Ishikawa (cell line): ENCODE data around the gene SPAG8.

Experiments
- CEBPB ChIP-seq: IDR thresholded peaks from 2 replicates; pipeline ENCODE4 v1.6.1; 2012
- CREB1 ChIP-seq: IDR thresholded peaks from 2 replicates; pipeline ENCODE4 v1.6.1; 2012; ENCODE audit warnings: low read depth
- EGR1 ChIP-seq: IDR thresholded peaks from 2 replicates; pipeline ENCODE4 v1.6.1; 2012
- EP300 ChIP-seq: IDR thresholded peaks from 2 replicates; pipeline ENCODE4 v1.6.1; 2012; ENCODE audit warnings: borderline replicate concordance
- FOXM1 ChIP-seq: IDR thresholded peaks from 2 replicates; pipeline ENCODE4 v1.6.1; 2012; ENCODE audit warnings: low read depth, borderline replicate concordance
- NFIC ChIP-seq: IDR thresholded peaks from 2 replicates; pipeline ENCODE4 v1.6.1; 2012
- RAD21 ChIP-seq: IDR thresholded peaks from 2 replicates; pipeline ENCODE4 v1.6.1; 2012; ENCODE audit warnings: low read depth
- TF ChIP-seq, protein P1 (sequence below): IDR thresholded peaks from 2 replicates; pipeline ENCODE4 v1.6.1; 2012
- TF ChIP-seq, protein P2 (sequence below): IDR thresholded peaks from 2 replicates; pipeline ENCODE4 v1.6.1; 2012

DNA sequence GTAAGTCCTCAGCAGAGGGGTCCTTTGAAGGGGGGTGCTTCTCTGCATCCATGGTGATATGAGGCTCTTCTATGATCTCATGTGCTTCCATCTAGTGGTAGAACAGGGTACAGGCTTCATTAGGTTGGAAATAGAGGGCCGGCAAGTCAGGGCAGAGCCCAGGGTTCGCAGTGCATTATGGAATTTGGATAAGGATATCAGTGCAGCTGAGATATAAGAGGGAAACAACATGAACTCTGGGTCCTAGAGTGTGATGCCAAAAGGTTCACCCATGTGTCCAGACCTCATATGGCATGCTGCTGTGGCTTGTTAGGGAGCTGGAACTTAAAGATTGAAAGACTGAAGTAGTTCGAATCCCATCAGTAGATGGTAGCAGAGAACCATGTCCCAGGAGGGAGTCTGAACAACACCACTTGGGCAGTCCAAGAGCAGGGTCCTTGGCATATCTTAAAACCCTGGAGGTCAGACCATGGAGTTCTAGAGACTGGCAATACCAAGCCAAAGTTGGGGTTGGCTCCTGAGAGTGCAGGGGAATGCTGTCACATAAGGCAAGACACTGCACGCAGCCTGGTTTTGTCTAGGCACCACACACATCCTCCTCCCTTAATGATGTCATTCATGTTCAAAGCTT, 14.1 kb upstream of the SPAG8 start:
- TF ChIP-seq CEBPB (no peak), EP300 (no peak), RAD21 (peak; percentile 36), CREB1 (no peak), FOXM1 (no peak), EGR1 (no peak), NFIC (no peak)
- TF ChIP-seq, protein P1, sequence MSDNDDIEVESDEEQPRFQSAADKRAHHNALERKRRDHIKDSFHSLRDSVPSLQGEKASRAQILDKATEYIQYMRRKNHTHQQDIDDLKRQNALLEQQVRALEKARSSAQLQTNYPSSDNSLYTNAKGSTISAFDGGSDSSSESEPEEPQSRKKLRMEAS = no peak
- TF ChIP-seq, protein P2, sequence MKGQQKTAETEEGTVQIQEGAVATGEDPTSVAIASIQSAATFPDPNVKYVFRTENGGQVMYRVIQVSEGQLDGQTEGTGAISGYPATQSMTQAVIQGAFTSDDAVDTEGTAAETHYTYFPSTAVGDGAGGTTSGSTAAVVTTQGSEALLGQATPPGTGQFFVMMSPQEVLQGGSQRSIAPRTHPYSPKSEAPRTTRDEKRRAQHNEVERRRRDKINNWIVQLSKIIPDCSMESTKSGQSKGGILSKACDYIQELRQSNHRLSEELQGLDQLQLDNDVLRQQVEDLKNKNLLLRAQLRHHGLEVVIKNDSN = no peak
